GM13976 (cell line): ENCODE results near the gene INSC.
A peak's percentile ranks its signal among the peaks of the same experiment; 100 is the strongest.
"Not testable (repeated sequence)": the region's sequence is repeated elsewhere in the genome, so short reads cannot be mapped to it uniquely, and the experiment has no call there.

ENCODE experiments used
- DNase-seq: peaks from one replicate; pipeline ENCODE4 v3.0.0; 2012; ENCODE audit warnings: low spot score
- in situ Hi-C: fragments of 300-500 bp; cut with MboI; formaldehyde crosslinking; loops from one replicate; pipeline ENCODE4 v1.12.0; 2022; ENCODE audit warnings: low sequenced_read_pairs, mixed read lengths, inconsistent platforms; ENCODE audit not compliant: unreplicated experiment
- TF ChIP-seq, protein P1 (sequence below): IDR thresholded peaks from 2 replicates; pipeline ENCODE4 v1.5.1; 2012; ENCODE audit warnings: borderline replicate concordance, mild to moderate bottlenecking; ENCODE audit not compliant: insufficient read depth; ENCODE audit errors: extremely low read depth, missing control alignments, control extremely low read depth

Gene INSC, protein sequence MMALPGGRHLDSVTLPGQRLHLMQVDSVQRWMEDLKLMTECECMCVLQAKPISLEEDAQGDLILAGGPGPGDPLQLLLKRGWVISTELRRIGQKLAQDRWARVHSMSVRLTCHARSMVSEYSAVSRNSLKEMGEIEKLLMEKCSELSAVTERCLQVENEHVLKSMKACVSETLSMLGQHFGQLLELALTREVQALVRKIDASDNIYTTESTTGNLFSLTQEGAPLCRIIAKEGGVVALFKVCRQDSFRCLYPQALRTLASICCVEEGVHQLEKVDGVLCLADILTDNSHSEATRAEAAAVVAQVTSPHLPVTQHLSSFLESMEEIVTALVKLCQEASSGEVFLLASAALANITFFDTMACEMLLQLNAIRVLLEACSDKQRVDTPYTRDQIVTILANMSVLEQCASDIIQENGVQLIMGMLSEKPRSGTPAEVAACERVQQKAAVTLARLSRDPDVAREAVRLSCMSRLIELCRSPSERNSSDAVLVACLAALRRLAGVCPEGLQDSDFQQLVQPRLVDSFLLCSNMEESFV

DNA sequence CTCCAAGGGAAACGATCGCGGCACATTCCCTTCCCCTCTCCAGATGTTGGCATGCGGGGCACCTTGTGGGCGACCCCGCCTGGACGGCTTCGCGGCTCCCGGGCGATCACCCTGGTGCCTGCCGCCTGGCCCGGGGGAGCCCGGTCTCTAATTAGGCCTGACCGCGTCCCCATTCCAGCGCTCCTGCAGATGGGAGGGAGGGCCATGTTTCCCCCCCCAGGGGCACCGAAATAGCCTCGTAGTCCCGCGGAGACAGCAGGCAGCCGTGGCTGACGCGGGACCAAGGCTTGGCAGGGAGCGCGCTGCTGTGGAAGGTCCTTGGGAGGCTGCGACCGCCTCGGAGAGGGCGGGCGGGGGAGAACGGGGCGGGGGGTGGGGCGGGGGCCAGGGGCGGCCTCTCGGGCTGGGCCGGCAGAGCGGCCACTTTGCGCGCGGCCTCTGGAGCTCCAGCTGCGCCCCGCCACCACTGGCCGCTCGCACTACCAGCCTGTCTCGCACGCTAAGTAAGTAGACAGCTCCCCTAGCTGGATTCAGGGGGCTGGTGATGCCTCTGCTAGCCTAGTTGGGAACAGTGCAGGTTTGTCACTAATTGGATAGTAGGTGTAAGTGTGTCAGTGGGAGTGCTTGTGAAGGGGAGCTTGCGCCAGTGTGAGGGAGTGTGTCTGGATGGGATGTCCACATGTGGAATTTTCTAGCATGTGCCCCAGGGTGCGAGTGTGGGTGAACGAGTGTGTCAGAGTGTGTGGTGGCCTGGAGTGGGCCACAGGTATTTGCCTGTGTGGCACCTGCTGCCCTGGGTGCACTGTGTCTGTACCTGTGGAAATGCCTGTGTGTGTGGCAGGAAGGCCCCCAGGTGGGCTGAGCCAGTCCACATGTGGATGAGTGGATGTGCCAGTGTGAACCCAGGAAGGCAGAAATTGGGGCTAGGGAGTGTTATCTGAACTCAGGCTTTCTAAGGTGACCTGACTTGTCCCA is at the start of gene INSC:
INSC (plus strand) TSS at position 423 of the 975 bp plus-strand sequence. CDS start 34,252 bp downstream, outside the sequence.
- in situ Hi-C loops, result no loop called here
- DNase-seq, result no peak
- TF ChIP-seq, protein P1, sequence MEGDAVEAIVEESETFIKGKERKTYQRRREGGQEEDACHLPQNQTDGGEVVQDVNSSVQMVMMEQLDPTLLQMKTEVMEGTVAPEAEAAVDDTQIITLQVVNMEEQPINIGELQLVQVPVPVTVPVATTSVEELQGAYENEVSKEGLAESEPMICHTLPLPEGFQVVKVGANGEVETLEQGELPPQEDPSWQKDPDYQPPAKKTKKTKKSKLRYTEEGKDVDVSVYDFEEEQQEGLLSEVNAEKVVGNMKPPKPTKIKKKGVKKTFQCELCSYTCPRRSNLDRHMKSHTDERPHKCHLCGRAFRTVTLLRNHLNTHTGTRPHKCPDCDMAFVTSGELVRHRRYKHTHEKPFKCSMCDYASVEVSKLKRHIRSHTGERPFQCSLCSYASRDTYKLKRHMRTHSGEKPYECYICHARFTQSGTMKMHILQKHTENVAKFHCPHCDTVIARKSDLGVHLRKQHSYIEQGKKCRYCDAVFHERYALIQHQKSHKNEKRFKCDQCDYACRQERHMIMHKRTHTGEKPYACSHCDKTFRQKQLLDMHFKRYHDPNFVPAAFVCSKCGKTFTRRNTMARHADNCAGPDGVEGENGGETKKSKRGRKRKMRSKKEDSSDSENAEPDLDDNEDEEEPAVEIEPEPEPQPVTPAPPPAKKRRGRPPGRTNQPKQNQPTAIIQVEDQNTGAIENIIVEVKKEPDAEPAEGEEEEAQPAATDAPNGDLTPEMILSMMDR, result no peak

DNA sequence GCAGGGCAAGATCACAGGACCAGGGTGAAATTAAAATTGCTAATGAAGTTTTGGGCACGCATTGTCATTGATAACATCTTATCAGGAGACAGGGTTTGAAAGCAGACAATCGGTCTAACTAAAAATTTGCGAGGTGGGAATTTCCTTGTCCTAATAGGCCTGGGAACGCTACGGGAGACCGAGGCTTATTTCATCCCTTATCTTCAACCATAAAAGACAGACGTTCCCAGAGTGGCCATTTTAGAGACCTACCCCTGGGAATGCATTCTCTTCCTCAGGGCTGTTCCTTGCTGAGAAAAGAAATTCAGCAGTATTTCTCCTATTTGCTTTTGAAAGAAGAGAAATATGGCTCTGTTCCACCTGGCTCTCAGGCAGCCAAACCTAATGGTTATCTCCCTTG is 45.0 kb upstream of the INSC start:
- in situ Hi-C loops, DNase-seq: not testable (repeated sequence)

DNA sequence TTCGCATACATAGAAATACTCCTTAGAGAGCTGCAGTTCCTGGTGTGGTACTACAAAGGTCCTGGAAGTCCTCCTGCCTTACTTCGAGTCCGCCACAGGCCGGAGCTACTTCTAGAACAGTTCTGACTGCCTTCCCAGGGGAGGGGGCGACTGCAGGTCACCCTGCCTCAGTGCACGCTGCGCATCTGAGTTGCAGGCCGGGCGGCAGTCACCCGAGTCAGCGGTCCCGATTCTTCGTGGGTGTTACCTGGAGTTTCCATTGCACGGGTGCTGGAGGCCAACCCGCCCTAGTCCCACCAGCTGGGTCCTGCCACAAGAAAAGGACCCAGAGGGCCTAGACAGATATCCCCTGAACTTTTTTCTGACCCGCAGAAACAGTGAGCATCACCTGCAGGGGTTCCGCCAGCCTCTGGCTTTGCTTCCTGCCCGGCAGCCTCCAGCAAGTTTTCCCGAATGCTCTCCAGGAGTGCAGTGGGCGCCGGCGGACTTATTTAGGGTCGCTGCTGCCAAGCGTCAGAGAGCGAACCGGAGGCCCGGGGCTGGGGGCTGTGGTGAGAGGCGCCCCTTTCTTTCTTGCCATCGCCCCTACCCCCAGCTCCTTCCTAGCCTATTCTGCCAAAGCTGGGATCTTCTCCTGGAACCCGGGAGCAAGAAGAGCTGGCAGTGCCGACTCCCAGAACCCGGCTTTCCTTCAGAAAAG is 43.0 kb upstream of the INSC start:
- no peak for DNase-seq
- TF ChIP-seq, protein P1, result no peak
- in situ Hi-C loops, result no loop called here

DNA sequence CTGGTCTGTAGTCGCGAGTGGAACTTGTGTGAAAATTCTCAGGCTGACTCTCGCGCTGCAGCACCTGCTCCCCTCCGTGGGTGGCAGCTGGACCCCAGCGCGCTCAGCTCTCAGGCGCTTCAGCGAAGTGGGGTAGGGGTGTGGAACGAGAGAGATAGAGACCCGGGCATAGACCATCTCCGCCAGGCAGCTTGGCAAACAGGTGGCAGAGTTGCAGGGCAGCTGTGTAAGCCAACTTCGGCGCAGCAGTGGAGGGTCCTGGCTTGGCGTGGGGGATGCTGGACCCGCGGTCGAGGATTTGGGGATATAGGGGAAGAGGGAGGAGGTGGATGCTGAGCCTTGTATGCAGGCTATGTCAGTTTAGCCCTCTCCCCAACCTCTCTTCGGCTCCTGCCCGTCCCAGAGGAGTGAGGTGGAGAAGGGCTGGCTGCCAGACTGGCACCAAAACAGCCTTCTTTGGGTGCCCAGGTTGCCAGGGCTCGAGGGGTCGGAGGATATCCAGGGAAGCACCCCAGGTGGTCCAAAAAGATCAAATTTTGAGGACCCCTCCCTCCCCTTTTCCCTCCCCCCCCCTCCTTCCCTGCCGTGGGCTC is 42.1 kb upstream of the INSC start:
- TF ChIP-seq, protein P1, result no peak
- in situ Hi-C loops, result no loop called here
- DNase-seq, result peak; percentile 17

DNA sequence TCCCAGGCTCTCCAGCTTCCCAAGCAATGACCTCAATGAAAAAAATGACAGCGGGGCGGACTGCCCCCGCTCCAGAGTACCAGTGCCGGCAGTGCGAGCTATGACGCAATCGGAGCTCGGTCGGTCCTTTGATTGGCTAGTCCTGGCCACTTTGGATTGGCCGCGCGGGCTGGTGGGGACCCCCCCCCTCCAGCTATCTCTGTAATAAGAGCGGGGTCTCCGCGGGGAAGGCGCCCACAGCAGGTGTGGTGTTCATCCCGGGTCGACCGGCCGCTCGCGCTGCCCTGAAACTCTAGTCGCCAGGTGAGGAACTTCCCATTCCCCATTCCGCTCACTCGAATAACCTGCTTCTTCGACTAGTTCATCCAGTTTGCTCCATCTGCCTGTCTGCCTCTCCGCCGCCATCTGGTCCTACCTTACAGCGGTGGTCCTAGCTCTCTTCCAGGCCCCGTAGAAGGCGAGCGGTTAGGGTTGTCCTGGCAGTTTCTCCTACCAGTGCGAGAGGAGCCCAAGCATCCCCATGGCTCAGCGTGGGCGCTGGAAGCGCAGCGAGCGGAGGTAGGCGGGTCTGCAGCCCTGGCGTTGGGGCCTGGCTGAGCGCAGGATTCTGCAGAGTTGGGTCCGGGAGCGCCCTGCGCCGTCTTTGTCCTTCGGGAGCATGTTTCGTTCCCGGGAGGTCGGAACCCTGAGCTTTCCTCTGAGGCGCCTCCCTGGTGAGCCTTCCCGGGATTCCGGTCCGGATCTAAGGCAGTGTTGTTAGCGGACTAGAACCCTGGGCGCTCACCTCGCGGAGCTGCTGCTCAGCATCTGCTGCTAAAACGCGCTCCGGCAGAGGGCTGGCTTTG is 41.1 kb upstream of the INSC start, which contains the start of gene CALCB:
CALCB (plus strand) TSS at position 233 of the 845 bp plus-strand sequence. CDS start 1,126 bp downstream, outside the sequence.
- DNase-seq, result peak; percentile 34
- in situ Hi-C loops, result no loop called here
- TF ChIP-seq, protein P1, result no peak
